Activated T-helper 9 cell treated with anti-CD3 and anti-CD28 coated beads, Interleukin-2, amount 50 U/mL, for 16 hours (primary cell): ENCODE data around the gene TRUB2.
A peak's percentile ranks its signal among the peaks of the same experiment; 100 is the strongest.
"Not testable (repeated sequence)": the region's sequence is repeated elsewhere in the genome, so short reads cannot be mapped to it uniquely, and the experiment has no call there.

Experiments
- DNase-seq: peaks from one replicate; pipeline ENCODE4 v3.0.0-alpha.2; 2020; ENCODE audit warnings: low read depth

The TRUB2 gene

DNA sequence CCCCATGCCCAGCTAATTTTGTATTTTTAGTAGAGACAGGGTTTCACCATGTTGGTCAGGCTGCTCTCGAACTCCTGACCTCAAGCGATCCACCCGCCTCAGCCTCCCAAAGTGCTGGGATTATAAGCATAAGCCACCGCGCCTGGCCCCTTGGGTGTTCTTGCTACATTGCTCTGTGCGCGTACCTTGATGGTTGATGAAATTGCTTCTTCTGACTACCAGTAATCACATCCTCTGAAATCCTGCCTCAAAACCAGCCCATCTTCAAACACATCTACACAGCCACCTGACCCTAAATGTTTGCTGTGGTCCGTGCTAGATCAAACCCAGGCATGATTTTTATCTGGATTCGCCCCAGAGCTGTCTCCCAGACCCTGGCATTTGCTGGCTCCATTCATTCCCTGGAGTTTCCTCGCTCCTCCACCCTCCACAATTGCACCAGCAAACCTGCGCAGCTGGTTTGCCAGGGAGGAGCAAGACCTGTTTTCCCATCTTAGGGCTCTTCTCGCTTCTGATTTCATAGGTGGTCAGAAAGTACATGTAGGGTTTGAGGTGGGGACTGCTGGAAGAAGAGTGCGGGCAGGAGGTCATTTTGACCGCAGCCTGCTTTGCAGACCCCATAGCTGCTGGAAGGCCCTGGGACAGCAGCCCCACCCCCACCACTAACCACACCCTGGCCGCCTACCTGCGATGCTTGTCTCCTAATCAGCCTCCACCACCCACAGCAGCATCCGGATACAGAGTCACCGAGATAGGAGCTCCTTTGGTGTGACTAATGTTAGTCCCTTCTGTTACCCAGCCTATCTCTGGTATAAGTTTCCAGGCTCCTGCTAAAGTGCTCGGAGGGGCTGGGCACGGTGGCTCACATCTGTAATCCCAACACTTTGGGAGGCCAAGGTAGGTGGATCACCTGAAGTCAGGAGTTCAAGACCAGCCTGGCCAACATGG is 23.4 kb downstream of the TRUB2 start:
- no peak for DNase-seq

- no peak for DNase-seq
These were observed 24.9 kb downstream of the TRUB2 start for GRCh38 chr9:128297221-128297773.

DNA sequence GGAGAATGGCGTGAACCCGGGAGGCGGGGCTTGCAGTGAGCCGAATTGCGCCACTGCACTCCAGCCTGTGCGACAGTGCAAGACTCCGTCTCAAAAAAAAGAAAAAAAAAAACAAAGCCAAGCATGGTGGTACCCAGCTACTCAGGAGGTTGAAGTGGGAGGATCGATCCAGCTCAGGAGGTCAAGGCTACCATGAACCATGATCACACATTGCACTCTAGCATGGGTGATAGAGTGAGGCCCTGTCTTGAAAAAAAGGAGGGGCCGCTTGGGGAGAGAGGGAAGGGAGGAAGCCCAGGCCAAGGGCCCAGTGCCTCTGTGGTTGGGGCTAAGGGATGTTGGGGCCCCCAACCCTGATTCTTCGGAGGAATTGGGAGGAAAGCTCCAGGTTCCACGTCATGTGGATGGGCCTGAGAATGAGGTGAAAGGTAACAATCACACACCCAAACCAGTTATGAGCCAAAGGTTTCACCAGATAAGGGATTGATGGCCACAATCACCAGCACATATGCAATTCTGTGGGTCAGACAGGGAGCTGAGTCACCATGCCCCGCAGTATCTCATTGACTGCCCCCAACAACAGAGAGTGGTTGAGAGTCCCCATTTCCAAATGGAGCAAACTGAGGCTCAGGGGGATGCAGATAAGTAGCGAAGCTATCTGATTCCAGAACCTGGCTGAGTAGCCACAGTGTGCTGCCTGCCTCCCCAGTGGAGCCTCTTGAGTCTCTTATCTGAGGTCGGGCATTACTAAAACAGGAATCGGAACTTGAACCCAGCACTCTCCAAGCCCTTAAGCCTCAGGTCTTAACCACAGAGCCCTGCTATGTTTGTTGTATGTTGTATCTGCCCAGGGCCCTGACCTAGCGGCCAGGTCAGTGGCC is 25.7 kb downstream of the TRUB2 start:
- DNase-seq, result no peak

DNA sequence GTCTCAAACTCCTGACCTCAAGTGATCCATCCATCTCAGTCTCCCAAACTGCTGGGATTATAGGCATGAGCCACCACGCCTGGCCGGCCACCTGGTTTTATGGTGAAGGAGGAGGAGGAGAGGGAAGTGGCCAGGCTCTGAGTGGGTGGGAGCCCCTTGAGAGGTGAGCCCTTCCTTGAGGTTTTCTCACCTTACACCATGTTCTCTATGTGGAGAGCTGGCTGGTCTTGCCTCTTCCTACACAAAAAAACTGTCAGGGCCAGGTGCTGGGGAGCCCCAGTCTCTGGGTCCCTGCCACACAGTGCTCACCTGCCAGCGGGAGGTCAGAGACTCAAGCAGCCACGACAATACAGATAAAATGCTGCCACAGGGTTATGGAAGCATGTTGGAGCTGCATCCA is 28.1 kb downstream of the TRUB2 start:
- no peak for DNase-seq

- DNase-seq, result no peak
These were observed 29.2 kb downstream of the TRUB2 start for GRCh38 chr9:128293091-128293490.

- DNase-seq, result no peak
These were observed 30.2 kb downstream of the TRUB2 start for GRCh38 chr9:128292009-128292408.

DNA sequence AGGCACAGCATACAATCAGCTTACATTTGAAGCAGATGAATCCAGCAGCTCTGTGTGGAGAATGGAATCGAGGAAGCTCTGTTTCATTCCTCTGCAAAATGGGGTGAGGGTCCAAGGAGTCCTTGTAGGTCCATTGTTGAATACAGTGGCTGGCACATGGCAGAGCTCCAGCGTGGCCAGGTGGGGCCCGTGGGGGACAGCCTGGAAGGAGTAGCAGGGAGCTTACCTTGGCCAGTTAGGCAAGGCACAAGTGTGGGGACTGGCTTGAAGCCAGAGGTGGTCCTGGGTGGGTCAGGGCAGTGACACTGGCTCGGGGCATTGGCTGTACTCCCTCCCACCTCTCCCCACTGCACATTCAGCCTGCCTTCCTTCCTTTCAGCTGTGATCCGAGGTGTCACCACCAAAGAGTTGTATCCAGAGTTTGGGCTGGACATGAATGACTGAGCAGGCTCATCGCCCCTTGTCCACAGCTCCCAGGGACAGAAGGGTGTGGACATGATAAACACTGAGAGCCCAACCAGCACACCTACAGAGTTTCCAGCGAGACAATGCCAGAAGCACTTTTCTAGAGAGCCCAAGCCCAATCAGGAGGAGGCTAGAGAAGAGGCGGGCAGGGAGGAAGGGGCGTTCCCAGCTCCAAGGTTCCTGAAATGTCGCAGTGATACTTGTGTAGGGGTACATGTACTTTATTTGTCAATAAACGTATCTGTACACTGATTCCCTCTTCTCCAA is 33.8 kb downstream of the TRUB2 start:
- DNase-seq, result no peak

DNA sequence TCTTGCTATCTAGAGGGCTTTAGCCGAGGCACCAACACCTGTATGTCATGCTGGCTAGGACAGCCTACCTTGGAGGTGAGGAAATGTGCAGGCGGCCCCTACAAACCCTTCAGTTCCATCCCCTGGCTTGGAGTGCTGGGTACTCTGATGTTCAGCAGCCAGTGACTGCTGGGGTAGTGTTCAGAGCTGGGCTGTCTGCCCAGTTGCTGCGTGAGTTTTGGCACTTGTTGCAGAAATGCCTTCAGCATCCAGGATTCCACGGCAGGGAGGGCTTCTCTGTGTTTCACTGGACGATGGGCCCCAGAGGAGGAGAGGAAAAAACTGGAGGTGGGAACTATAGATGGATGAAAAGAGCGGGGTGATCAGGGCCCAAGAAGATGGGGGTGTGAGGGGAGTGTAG is 35.8 kb downstream of the TRUB2 start:
- no peak for DNase-seq

- DNase-seq, result no peak
These were observed 37.0 kb downstream of the TRUB2 start for GRCh38 chr9:128285033-128285784.

DNA sequence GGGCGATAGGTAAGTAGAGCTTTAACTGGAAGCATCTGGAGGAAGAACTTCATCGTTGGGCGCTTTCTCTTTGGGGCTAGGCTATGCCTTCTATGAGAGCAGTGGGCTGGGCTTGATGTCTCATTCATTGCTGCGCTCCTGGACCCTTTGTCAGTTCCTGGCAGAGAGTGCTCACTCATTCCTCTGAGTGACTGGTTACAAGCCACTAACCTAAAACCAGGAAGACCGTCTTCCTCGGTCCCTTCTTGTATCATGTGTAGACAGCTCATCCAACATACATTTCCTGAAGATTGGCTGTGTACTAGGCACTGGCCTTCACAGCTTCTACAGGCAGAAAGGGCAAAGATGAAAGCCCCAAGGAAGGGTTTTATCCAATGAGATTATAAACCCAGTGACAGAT is 39.7 kb downstream of the TRUB2 start:
- no peak for DNase-seq

DNA sequence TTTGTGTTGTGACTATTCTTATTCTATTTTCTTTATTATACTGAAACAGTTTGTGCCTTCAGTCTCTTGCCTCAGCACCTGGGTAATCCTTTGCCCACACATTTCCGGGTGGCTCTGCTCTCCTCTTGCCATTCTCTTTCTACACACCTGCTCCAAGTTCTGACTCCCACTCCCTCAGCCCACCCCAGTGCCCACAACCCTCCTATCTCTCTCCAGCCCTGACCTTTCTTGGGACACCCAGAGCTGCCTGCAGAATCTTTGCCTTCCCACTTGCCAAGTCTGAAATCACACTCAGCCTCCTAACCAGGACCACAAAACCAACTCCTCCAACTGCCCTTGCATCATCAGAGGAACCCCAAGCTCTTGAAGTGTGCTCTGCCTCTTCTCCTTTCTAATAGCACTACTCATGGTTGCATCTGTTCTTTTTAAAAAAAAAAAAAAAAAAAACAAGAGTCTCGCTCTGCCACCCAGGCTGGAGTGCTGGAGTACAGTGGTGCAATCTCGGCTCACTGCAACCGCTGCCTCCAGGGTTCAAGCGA is 42.1 kb downstream of the TRUB2 start:
- no peak for DNase-seq

DNA sequence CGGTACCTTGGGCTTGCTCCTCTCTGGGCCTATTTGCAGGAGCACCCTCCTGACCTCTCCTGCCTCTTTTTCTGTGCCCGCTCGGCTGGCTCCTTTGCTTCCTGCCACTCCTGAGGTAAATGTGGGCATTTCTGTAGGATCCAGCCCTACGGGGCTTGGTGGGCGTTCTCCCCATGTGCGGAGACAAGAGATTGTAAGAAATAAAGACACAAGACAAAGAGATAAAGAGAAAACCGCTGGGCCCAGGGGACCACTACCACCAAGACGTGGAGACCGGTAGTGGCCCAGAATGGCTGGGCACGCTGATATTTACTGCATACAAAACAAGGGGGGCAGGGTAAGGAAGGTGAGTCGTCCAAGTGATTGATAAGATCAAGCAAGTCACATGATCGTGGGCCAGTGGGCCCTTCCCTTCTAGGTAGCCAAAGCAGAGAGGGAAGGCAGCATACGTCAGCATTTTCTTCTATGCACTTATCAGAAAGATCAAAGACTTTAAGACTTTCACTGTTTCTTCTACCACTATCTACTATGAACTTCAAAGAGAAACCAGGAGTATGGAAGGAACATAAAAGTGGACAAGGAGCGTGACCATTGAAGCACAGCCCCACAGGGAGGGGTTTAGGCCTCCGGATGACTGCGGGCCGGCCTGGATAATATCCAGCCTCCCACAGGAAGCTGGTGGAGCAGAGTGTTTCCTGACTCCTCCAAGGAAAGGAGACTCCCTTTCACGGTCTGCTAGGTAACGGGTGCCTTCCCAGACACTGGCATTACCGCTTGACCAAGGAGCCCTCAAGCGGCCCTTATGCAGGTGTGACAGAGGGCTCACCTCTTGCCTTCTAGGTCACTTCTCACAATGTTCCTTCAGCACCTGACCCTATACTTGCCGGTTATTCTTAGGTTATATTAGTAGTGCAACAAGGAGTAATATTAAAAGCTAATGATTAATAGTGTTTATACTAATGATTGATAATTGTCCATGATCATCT is 42.9 kb downstream of the TRUB2 start:
- not testable (repeated sequence) for DNase-seq

DNA sequence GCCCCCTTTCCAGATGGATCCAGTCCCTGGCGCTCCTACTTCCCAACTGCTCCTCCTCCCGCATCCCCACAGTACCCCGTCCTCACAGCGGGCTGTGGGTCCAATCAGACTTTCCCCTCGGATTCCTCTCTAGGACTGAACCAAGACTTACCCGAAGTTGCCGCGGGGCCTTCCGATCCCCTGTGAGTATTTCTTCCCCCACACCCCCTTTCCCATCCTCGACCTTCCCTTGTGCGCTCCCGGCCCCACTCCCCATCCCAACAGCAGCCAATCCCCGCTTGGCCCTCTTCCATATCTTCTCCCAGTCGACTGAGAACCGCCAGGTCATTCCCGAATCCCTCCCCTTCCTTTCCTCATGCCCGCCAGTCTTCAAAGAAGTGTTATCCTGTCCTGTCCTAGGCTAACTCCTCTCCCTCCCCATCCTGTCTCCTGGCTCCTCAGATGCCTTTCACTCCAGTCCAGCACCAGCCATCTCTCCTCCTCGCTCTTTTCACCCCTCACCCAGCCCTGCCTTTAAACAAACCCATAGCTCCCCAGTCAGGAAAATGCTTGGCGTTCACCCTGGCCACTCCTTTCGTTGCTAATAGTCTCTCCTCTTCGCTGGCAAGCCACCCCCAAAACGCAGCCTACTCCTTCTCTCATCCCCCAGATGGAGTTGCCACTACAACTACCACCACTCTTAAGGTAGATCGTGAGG is 45.5 kb downstream of the TRUB2 start:
- DNase-seq, result no peak

- peak; percentile 99 for DNase-seq
These were observed 46.2 kb downstream of the TRUB2 start, which contains the start of gene SWI5 for GRCh38 chr9:128276008-128276573. Gene SWI5 (plus strand): TSS chr9:128276276.

DNA sequence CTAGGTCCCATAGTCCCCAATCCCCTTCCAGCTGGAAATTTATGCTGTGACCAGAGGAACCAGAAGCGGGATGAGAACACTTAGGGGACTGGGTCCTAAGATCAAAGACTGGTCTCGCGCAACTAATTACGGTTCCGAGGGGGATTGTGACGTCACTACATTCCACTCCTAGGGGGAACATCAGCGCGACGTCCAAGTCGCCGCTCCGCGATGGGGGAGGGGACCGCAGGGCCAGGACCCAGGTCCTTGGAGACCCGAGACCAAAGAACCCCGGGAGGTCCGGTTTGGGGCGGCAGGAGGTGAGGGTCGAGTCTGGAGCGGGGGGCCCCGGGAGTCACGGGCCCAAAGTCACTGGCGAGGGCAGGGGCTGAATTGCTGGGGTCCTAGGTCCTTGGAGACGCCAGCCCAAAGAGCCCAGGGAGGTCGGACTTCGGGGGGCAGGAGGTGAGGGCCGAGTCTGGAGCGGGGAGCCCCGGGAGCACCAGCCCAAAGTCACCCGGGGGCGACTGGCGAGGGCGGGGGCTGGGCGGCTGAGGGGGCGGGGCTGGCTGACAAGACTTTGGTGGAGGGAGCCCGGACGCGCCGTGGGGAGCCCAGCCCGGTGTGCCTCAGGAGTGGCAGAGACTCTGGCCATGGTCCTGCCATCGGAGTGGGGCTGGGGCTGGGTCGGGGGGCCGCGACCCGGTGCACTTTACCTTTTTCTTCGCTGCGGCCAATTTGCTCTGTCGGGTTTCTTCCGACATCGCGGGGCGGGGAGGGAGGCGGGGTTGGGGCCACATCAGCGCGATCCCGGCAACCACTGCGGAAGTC is 46.8 kb downstream of the TRUB2 start, which contains the start of gene GOLGA2:
Gene GOLGA2 (minus strand): TSS at position 810 of the 810 bp plus-strand sequence. CDS start 31 bp downstream, at position 779.
- DNase-seq, result no peak

- DNase-seq, result no peak
These were observed 48.0 kb downstream of the TRUB2 start for GRCh38 chr9:128274245-128274644.

DNA sequence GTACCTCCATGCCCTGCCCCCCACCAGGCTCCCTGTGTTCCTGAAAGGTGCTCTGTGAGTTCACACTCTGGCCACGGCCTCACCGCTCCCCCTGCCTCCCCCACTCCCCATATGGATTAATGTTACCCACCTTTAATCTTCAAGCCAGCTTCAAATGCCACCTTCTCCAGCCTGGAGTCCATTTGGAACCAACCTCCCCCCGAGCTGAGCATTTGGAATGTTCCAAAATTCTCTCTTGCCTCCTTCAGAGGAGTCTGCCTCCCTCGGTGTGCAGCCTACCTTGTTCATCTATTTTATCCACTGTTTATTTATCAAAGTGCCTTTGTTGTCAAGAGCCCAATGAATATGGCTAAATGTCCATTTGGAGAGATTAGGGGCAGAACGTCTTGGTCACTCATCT is 50.7 kb downstream of the TRUB2 start:
- no peak for DNase-seq

DNA sequence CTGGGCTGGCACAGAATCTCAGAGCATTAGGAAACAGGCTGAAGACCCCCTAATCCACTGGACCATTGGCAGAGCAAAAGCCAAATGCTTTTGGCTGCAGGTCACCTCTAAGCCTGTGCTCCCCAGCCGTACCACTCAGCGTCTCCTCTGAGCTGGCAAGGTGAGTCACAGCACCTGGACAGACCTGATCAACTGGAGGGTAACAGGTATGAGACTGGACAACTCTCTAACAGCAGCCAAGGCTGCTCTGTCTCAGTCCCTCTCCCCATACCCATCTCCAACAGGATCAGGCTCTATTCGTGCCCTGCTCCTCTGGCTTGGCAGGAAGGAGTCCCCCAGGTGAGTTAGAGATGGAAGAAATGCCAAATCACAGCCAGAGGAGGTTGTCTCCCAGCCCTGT is 51.1 kb downstream of the TRUB2 start:
- DNase-seq, result no peak
